Epithelial cell of esophagus (primary cell): ENCODE results near the gene PLEKHH1.

Experiments used
- DNase-seq: peaks from one replicate; pipeline ENCODE4 v3.0.0; 2010; ENCODE audit warnings: low read depth
- H3K4me3 ChIP-seq: 2 replicates; pipeline ENCODE4 v1.5.1; 2011; ENCODE audit warnings: mild to moderate bottlenecking, low read length, control low read depth
- CTCF ChIP-seq: IDR thresholded peaks from 2 replicates; pipeline ENCODE4 v1.5.1; 2011; ENCODE audit warnings: low read depth, mild to moderate bottlenecking, low read length, control low read depth, inconsistent platforms; ENCODE audit not compliant: insufficient read depth; ENCODE audit errors: missing control alignments

Gene PLEKHH1

GRCh38 chr14:67532998-67533753 is at the start of gene PLEKHH1:
Gene PLEKHH1, plus strand, starts transcription at chr14:67533290. Its CDS starts 8,578 bp downstream, at chr14:67541868.
- TF ChIP-seq CTCF, result no peak
- peak; percentile 84 for DNase-seq

GRCh38 chr14:67483579-67484285 is 49.4 kb upstream of the PLEKHH1 start:
- no peak for TF ChIP-seq CTCF
- no peak for DNase-seq
- H3K4me3 ChIP-seq, result no peak overlapping the region

More at GRCh38 chr14:67532998-67533753, at the start of gene PLEKHH1:
- peak within 1 kb of the TSS; percentile 57 for H3K4me3 ChIP-seq

GRCh38 chr14:67485501-67486095 is 47.5 kb upstream of the PLEKHH1 start:
- H3K4me3 ChIP-seq, result no peak overlapping the region
- TF ChIP-seq CTCF, result no peak
- peak; percentile 12 for DNase-seq

- no peak for TF ChIP-seq CTCF
- DNase-seq, result no peak
- H3K4me3 ChIP-seq, result no peak overlapping the region
These were observed 46.2 kb upstream of the PLEKHH1 start for GRCh38 chr14:67486890-67487289.

GRCh38 chr14:67487332-67487731 is 45.8 kb upstream of the PLEKHH1 start:
- H3K4me3 ChIP-seq, result no peak overlapping the region

More at GRCh38 chr14:67487332-67487731, 45.8 kb upstream of the PLEKHH1 start:
- TF ChIP-seq CTCF, result no peak
- no peak for DNase-seq
